HUES64 (cell line): ENCODE results near the gene RNF114.

Source experiments
- H3K27ac ChIP-seq: 2 replicates; pipeline ENCODE4 v1.7.0; 2013; ENCODE audit warnings: low read depth, low read length, inconsistent platforms
- H3K27me3 ChIP-seq: 2 replicates; pipeline ENCODE4 v1.6.1; 2013; ENCODE audit warnings: mild to moderate bottlenecking, low read length; ENCODE audit not compliant: insufficient read depth
- H3K36me3 ChIP-seq: 2 replicates; pipeline ENCODE4 v1.6.1; 2013; ENCODE audit warnings: mild to moderate bottlenecking, low read length; ENCODE audit not compliant: insufficient read depth
- H3K4me1 ChIP-seq: 2 replicates; pipeline ENCODE4 v1.6.1; 2013; ENCODE audit warnings: mild to moderate bottlenecking, low read length, moderate library complexity; ENCODE audit not compliant: insufficient read depth
- H3K4me3 ChIP-seq: 2 replicates; pipeline ENCODE4 v1.5.1; 2013; ENCODE audit warnings: mild to moderate bottlenecking, low read length, moderate library complexity
- H3K9ac ChIP-seq: 2 replicates; pipeline ENCODE4 v1.6.1; 2013; ENCODE audit warnings: mild to moderate bottlenecking, low read depth, low read length
- H3K9me3 ChIP-seq: 2 replicates; pipeline ENCODE4 v1.6.1; 2013; ENCODE audit warnings: low read depth, low read length; ENCODE audit not compliant: insufficient read depth
- whole genome bisulfite sequencing: fragments of 150-250, 120-280 bp; methylation state at CpG from one replicate; pipeline ENCODE4 v1.1.7; 2013; ENCODE audit warnings: missing lambda C conversion rate; 5-methylcytosine and 5-hydroxymethylcytosine counted together

RNF114 gene

DNA sequence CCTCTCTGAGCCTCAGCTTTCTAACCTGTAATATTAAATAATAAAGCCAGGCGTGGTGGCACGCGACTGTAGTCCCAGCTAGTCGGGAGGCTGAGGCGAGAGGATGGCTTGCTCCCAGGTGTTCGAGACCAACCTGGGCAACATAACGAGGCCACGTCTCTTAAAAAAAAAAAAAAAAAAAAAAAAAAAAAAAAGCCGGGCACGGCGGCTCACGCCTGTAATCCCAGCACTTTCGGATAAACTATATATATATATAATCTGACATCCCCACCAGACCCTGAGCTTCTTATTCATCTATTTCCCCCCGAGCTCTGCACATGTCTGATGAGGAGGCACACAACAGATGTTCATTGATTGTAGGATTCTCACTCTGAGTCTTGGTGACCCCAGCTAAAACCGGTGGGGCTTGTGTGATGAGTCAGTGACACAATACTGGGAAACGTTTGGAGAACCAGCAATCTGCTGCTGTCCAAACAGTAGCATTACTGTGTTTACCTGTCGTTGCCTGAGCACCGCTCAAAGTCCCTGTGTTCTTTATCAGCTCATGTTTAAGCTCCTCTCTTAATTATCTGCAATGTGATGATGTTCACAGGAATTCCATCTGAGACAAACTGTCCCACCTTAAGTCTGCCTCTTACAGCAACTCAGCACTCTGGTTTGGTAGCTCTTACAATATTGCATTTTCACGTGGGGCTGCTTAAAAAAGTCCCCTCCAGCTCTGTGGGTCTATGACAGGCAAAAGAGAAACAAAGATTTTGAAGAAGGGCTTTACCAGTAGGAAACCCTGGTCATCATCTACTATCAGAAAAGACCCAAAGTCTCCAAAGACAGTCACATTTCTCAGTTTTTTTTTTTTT lies 19.8 kb upstream of the RNF114 start:
- Histone ChIP-seq H3K9ac (peak overlapping the region; percentile 100), H3K27ac (peak overlapping the region; percentile 100; the same call in 1 of the 2 replicates), H3K36me3 (no peaks in the 10 kb centered on the region), H3K27me3 (peaks cover 6% of the 10 kb centered on the region), H3K4me3 (peak overlapping the region; percentile 100), H3K9me3 (no peaks in the 10 kb centered on the region), H3K4me1 (peaks cover 5% of the 10 kb centered on the region; the same call in 1 of the 2 replicates)
- 63% methylated on average over 12 of the region's 19 CpGs for WGBS

DNA sequence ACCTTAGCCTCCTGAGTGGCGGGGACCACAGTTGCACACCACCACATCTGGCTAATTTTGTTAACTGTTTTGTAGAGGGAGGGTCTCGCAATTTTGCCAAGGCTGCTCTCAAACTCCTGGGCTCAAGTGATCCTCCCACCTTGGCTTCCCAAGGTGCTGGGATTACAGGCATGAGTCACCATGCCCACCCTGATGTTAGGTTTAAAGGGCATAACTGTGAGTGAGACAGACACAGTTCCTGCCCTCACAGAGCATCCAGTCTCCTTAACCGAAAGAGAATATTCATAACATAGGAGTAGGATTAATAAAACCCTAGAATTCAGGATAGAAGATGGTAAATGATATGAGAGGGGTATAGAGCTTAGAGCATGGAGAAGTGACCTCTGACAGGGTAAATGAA lies 17.8 kb upstream of the RNF114 start:
- WGBS, result 97% methylated on average over 3 of the region's 3 CpGs
- H3K9ac ChIP-seq, result no peak overlapping the region

DNA sequence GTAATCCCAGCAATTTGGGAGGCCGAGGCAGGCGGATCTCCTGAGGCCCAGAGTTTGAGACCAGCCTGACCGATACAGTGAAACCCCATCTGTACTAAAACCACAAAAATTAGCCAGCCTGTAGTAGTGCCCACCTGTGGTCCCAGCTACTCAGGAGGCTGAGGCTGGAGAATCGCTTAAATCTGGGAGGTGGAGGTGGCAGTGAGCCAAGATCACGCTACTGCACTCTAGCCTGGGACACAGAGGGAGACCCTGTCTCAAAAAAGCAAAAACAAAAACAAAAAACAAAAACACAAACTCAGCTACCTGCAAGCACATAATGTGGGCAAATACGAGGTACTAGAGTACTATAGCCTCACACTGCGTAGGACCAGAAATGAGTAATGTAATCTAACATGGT lies 17.2 kb upstream of the RNF114 start:
- H3K9me3 ChIP-seq, result no peaks in the 10 kb centered on the region
- H3K9ac ChIP-seq, result no peak overlapping the region
- H3K27me3 ChIP-seq, result peaks cover 6% of the 10 kb centered on the region
- H3K36me3 ChIP-seq, result no peaks in the 10 kb centered on the region
- peaks cover 4% of the 10 kb centered on the region; the same call in 1 of the 2 replicates for H3K4me1 ChIP-seq
- no peak overlapping the region for H3K4me3 ChIP-seq
- 74% methylated on average over 7 of the region's 7 CpGs for WGBS
- no peak overlapping the region for H3K27ac ChIP-seq

More for the DNA sequence above, 17.8 kb upstream of the RNF114 start:
- peaks cover 6% of the 10 kb centered on the region for H3K27me3 ChIP-seq
- H3K36me3 ChIP-seq, result no peaks in the 10 kb centered on the region
- H3K27ac ChIP-seq, result no peak overlapping the region
- H3K4me3 ChIP-seq, result no peak overlapping the region
- no peaks in the 10 kb centered on the region for H3K9me3 ChIP-seq
- H3K4me1 ChIP-seq, result peaks cover 5% of the 10 kb centered on the region; the same call in 1 of the 2 replicates

DNA sequence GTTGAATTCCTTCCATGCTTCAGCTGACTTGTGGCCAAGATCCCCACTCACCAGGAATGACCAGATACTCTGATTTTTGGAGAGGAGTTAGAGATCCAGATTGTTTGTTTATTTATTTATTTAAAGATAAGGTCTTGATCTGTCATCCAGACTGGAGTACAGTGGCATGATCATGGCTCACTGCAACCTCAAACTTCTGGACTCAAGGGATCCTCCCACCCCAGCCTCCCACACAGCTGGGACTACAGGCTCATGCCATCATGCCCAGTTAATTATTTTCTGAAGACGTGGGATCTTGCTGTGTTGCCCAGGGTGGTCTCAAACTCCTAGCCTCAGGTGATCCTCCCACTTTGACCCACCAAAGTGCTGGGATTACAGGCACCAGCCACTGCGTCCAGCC lies 16.7 kb upstream of the RNF114 start:
- Histone ChIP-seq H3K4me1 (no peaks in the 10 kb centered on the region), H3K4me3 (no peak overlapping the region), H3K27me3 (peaks cover 6% of the 10 kb centered on the region), H3K27ac (no peak overlapping the region), H3K9me3 (no peaks in the 10 kb centered on the region), H3K9ac (no peak overlapping the region), H3K36me3 (no peaks in the 10 kb centered on the region)
- 95% methylated on average over 1 of the region's 2 CpGs for WGBS

DNA sequence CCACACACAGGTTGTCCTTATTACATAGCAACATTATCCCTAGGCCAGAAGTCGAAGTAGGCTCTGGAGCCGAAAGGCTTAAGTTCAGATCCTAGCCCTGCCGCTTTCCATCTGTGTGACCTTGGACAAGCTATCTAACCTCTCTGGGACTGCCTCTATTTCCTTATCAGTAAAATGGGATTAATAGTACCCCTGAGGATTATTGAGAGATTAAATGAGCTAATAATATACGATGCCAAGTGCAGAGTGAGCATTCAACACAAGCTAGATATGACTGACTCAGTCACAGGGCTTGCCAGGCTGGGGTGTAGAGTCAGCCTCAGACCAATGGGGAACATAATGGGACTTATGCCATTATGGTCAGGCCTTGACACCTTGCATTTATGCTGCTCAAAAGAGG lies 11.9 kb upstream of the RNF114 start:
- no peak overlapping the region for H3K4me3 ChIP-seq
- H3K9me3 ChIP-seq, result 0 out of 2 replicates have a peak, but pooled peaks cover 5% of the 10 kb centered on the region
- WGBS, result 94% methylated on average over 4 of the region's 4 CpGs
- no peak overlapping the region for H3K9ac ChIP-seq
- H3K27me3 ChIP-seq, result no peaks in the 10 kb centered on the region; the same call in 1 of the 2 replicates
- H3K27ac ChIP-seq, result no peak overlapping the region
- no peaks in the 10 kb centered on the region for H3K4me1 ChIP-seq
- no peaks in the 10 kb centered on the region for H3K36me3 ChIP-seq

DNA sequence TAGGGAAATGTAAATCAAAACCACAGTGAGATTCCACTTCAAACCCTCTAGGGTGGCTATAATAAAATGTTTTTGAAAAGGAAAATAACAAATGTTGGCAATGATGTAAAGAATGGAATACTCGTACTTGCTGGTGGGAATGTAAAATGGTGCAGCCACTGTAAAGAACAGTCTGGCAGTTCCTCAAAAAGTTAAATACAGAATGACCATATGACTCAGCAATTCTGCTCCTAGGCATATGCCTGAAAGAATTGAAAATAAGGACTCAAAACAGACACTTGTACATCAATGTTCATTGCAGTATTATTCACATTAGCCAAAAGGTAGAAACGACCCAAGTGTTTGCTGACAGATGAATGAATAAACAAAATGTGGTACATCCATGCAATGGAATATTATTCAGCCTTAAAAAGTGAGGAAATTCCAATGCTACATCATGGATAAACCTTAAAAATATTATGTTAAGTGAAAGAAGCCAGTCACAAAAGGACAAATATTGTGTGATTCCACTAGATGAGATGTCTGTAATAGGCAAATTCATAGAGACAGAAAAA lies 10.2 kb upstream of the RNF114 start:
- WGBS, result 97% methylated on average over 2 of the region's 2 CpGs
- no peak overlapping the region for H3K4me3 ChIP-seq

DNA sequence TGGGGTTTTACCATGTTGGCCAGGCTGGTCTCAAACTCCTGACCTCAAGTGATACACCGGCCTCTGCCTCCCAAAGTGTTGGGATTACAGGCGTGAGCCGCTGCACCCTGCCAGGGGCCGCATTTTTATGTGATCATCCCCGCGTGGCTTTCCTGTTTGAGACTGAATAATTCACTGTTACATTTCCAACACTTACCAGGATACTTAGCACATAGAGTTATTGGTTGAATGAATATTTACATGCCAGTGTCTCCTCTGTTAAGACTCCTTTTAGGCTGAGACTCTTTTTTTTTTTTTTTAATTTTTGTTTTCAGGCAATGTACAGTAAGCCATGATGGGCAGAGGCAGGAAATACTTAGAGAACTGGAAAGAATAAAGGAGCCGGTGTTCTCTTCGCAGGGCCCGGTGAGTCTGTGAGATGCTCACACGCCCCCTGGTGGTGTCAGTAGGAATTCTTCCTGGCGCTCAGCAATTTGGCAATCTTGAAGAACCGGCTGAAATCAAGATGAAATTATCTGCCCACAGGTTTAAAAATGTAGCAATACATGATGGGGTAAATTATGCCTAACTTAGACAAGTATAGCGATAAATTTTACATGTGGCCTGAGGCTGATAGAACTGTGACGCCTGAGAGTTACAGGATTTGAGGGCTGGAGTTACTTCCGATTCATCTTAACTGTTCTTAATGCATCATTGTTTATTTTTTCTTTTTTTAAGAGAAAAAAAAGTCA lies 7.6 kb upstream of the RNF114 start:
- Histone ChIP-seq H3K27ac (no peak overlapping the region), H3K27me3 (no peaks in the 10 kb centered on the region; the same call in 1 of the 2 replicates), H3K4me3 (no peak overlapping the region), H3K4me1 (no peaks in the 10 kb centered on the region), H3K9ac (no peak overlapping the region), H3K36me3 (no peaks in the 10 kb centered on the region), H3K9me3 (0 out of 2 replicates have a peak, but pooled peaks cover 5% of the 10 kb centered on the region)
- WGBS, result 30% methylated on average over 15 of the region's 15 CpGs

More for the DNA sequence above, 10.2 kb upstream of the RNF114 start:
- no peaks in the 10 kb centered on the region for H3K4me1 ChIP-seq
- H3K27me3 ChIP-seq, result no peaks in the 10 kb centered on the region; the same call in 1 of the 2 replicates
- H3K36me3 ChIP-seq, result no peaks in the 10 kb centered on the region
- H3K9me3 ChIP-seq, result 0 out of 2 replicates have a peak, but pooled peaks cover 5% of the 10 kb centered on the region
- no peak overlapping the region for H3K27ac ChIP-seq
- no peak overlapping the region for H3K9ac ChIP-seq

DNA sequence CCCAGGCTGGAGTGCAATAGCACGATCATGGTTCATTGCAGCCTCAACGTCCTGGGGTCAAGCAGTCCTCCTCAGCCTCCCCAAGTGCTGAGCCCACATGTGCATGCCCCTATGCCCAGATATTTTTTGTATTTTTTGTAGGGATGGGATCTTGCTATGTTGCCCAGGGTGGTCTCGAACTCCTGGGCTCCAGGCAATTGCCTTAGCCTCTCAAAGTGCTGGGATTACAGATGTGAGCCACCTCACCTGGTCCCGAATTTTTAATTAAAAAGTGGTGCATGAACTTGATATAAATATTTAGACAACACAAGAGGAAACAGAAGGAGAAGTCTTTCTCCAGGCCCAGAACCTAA lies 7.1 kb upstream of the RNF114 start:
- H3K27ac ChIP-seq, result no peak overlapping the region
- H3K4me3 ChIP-seq, result no peak overlapping the region
- H3K9me3 ChIP-seq, result 0 out of 2 replicates have a peak, but pooled peaks cover 5% of the 10 kb centered on the region

DNA sequence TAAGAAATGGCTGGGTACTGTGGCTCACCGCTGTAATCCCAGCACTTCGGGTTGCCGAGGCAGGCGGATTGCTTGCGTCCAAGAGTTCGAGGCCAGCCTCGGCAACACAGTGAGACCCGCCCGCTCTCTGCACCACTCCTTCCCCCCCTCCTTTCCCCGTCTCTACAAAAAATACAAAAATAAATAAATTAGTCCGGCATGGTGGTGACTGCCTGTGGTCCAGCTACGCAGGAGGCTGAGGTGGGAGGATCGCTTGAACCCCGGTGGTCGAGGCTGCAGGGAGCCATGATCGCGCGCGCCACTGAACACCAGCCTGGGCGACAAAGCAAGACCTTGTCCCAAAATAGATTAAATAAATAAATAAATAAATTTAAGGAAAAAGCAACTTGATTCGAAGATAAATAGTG lies 448 bp upstream of the RNF114 start:
- Histone ChIP-seq H3K36me3 (peaks cover 12% of the 10 kb centered on the region), H3K4me3 (peak overlapping the region; percentile 99; the same call in 1 of the 2 replicates), H3K9me3 (no peaks in the 10 kb centered on the region), H3K27me3 (no peaks in the 10 kb centered on the region), H3K4me1 (peaks cover 8% of the 10 kb centered on the region; the same call in 1 of the 2 replicates), H3K27ac (no peak overlapping the region), H3K9ac (no peak overlapping the region)
- WGBS, result 74% methylated on average over 18 of the region's 21 CpGs

More for the DNA sequence above, 7.1 kb upstream of the RNF114 start:
- WGBS, result 53% methylated on average over 4 of the region's 4 CpGs
- Histone ChIP-seq H3K4me1 (no peaks in the 10 kb centered on the region), H3K36me3 (no peaks in the 10 kb centered on the region), H3K27me3 (no peaks in the 10 kb centered on the region), H3K9ac (no peak overlapping the region)

DNA sequence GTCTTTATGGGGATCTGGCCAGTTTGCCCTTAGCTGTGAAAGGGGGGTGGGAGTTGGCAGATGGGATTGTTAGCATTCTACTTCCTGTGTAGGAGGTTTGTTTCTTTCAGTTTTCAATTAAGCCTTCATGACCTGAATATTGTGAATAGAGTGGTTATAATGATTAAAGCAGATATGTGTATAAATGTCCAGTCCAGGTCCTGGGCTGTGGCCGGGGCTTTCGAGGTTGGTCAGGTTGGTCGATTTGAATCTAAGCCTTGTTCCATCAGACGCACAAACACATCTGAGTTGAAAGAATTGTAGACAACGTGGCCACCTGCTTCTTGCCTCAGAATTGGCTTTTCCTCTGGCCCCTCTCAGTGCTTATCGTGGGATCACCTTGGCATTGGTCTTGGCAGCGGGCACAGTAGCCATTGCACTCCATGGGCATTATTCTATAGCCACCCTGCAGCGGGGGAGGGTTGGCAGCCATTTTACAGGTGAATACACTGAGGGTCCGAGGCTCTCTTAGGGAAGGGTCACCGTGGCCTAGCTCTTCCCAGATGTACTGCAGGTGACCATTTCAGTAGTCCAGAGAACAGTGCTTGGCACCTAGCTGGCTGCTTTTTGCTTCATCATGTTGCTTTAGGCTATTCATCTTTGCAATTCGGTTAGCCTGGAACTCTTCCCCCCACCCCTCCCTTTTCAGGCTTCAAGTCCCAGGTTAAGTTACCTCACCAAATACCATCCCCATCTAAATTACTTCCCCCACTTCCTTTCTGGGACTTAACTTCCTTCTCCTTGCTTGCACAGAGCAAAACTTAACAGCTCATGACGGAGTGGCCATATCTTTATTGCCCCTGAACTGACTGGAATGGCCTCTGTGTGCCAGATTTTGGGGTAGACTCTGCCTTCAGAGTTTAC lies 1.1 kb downstream of the RNF114 start:
- H3K4me3 ChIP-seq, result peak overlapping the region; percentile 99
- H3K9ac ChIP-seq, result peak overlapping the region; percentile 88
- peaks cover 8% of the 10 kb centered on the region; the same call in 1 of the 2 replicates for H3K4me1 ChIP-seq
- peaks cover 27% of the 10 kb centered on the region for H3K36me3 ChIP-seq
- 14% methylated on average over 12 of the region's 12 CpGs for WGBS
- no peak overlapping the region for H3K27ac ChIP-seq
- no peaks in the 10 kb centered on the region for H3K9me3 ChIP-seq
- no peaks in the 10 kb centered on the region for H3K27me3 ChIP-seq
